H54 (cell line): ENCODE measurements around the gene UNC13A.
A peak's percentile ranks its signal among the peaks of the same experiment; 100 is the strongest.
"Not testable (repeated sequence)": the region's sequence is repeated elsewhere in the genome, so short reads cannot be mapped to it uniquely, and the experiment has no call there.

Experiments
- DNase-seq: peaks from one replicate; pipeline ENCODE4 v3.0.0; 2011; ENCODE audit warnings: low spot score, mixed read lengths; ENCODE audit not compliant: insufficient read length
- FAIRE-seq: peaks from 3 replicates; lab custom pipeline; 2011; peaks lifted over from hg19 to GRCh38; lab: Jason Lieb, UNC
- POLR2A ChIP-seq: IDR thresholded peaks from 2 replicates; pipeline ENCODE4 v1.6.1; 2011; ENCODE audit warnings: low read depth, mild to moderate bottlenecking, low read length

Gene UNC13A

GRCh38 chr19:17581211-17581874, 106.8 kb downstream of the UNC13A start:
- TF ChIP-seq POLR2A: no peak
- DNase-seq (no peak), FAIRE-seq (no peak)

GRCh38 chr19:17580470-17581144, 107.5 kb downstream of the UNC13A start:
- no peak for DNase-seq
- no peak for TF ChIP-seq POLR2A
- no peak for FAIRE-seq

GRCh38 chr19:17579661-17580244, 108.4 kb downstream of the UNC13A start:
- DNase-seq (peak; percentile 93), FAIRE-seq (peak; percentile 96)
- no peak for TF ChIP-seq POLR2A

GRCh38 chr19:17577457-17578097, 110.6 kb downstream of the UNC13A start:
- FAIRE-seq: no peak
- no peak for DNase-seq
- no peak for TF ChIP-seq POLR2A

- DNase-seq (peak; percentile 66), FAIRE-seq (no peak)
- TF ChIP-seq POLR2A: no peak
These were observed 111.2 kb downstream of the UNC13A start for GRCh38 chr19:17576758-17577456.

GRCh38 chr19:17575871-17576757, 112.0 kb downstream of the UNC13A start:
- DNase-seq (no peak), FAIRE-seq (no peak)
- TF ChIP-seq POLR2A: no peak

GRCh38 chr19:17572638-17573037, 115.5 kb downstream of the UNC13A start:
- no peak for FAIRE-seq
- DNase-seq: no peak
- TF ChIP-seq POLR2A: no peak

GRCh38 chr19:17570791-17571190, 117.4 kb downstream of the UNC13A start:
- FAIRE-seq: no peak
- TF ChIP-seq POLR2A: no peak

GRCh38 chr19:17570291-17570690, 117.9 kb downstream of the UNC13A start:
- not testable (repeated sequence) for FAIRE-seq, DNase-seq

More at GRCh38 chr19:17570791-17571190, 117.4 kb downstream of the UNC13A start:
- no peak for DNase-seq

- FAIRE-seq (no peak), DNase-seq (no peak)
These were observed 120.2 kb downstream of the UNC13A start for GRCh38 chr19:17567940-17568339.

GRCh38 chr19:17565611-17566010, 122.5 kb downstream of the UNC13A start:
- no peak for TF ChIP-seq POLR2A
- DNase-seq (no peak), FAIRE-seq (no peak)

More at GRCh38 chr19:17567940-17568339, 120.2 kb downstream of the UNC13A start:
- no peak for TF ChIP-seq POLR2A

- no peak for TF ChIP-seq POLR2A
- FAIRE-seq: no peak
- no peak for DNase-seq
These were observed 123.4 kb downstream of the UNC13A start for GRCh38 chr19:17564781-17565180.

GRCh38 chr19:17562561-17562960, 125.6 kb downstream of the UNC13A start:
- DNase-seq: no peak
- no peak for TF ChIP-seq POLR2A
- no peak for FAIRE-seq
